ENCODE data around the gene SLC35B1. TPM values are rescaled to one million over a fixed set of nuclear protein-coding genes. Genes with fewer than 3 reads are reported as not detected.

The SLC35B1 gene
- polyA plus RNA-seq, 4 donors = 79.3 to 86.4 (median 83.1) TPM

- no peak for DNase-seq (ENCODE audit: low read depth in 4 of 4, low spot score in 3 of 4)
Measured at GRCh38 chr17:49700960-49701359, 6.8 kb downstream of the SLC35B1 start.

GRCh38 chr17:49699966-49700575 lies 7.7 kb downstream of the SLC35B1 start:
- no peak for DNase-seq (ENCODE audit: low read depth in 4 of 4, low spot score in 3 of 4)

- no peak for DNase-seq (ENCODE audit: low read depth in 4 of 4, low spot score in 3 of 4)
Measured at GRCh38 chr17:49698005-49698404, 9.8 kb downstream of the SLC35B1 start.

GRCh38 chr17:49696233-49696761 lies 11.5 kb downstream of the SLC35B1 start:
- DNase-seq (ENCODE audit: low read depth in 4 of 4, low spot score in 3 of 4) = no peak

GRCh38 chr17:49695698-49696232 lies 12.0 kb downstream of the SLC35B1 start:
- DNase-seq (ENCODE audit: low read depth in 4 of 4, low spot score in 3 of 4) = no peak

GRCh38 chr17:49694847-49695697 lies 12.7 kb downstream of the SLC35B1 start:
- DNase-seq (ENCODE audit: low read depth in 4 of 4, low spot score in 3 of 4) = no peak

- DNase-seq (ENCODE audit: low read depth in 4 of 4, low spot score in 3 of 4) = no peak
Measured at GRCh38 chr17:49692751-49693150, 15.0 kb downstream of the SLC35B1 start.

- no peak for DNase-seq (ENCODE audit: low read depth in 4 of 4, low spot score in 3 of 4)
Measured at GRCh38 chr17:49691677-49692191, 16.0 kb downstream of the SLC35B1 start.

- no peak for DNase-seq (ENCODE audit: low read depth in 4 of 4, low spot score in 3 of 4)
Measured at GRCh38 chr17:49691086-49691676, 16.6 kb downstream of the SLC35B1 start.

GRCh38 chr17:49690256-49690655 lies 17.5 kb downstream of the SLC35B1 start:
- DNase-seq (ENCODE audit: low read depth in 4 of 4, low spot score in 3 of 4) = no peak

GRCh38 chr17:49688848-49689247 lies 18.9 kb downstream of the SLC35B1 start:
- no peak for DNase-seq (ENCODE audit: low read depth in 4 of 4, low spot score in 3 of 4)

GRCh38 chr17:49687878-49688491 lies 19.8 kb downstream of the SLC35B1 start:
- DNase-seq (ENCODE audit: low read depth in 4 of 4, low spot score in 3 of 4) = no peak

- DNase-seq (ENCODE audit: low read depth in 4 of 4, low spot score in 3 of 4) = no peak
Measured at GRCh38 chr17:49681106-49681979, 26.4 kb downstream of the SLC35B1 start.

GRCh38 chr17:49680314-49680713 lies 27.4 kb downstream of the SLC35B1 start:
- no peak for DNase-seq (ENCODE audit: low read depth in 4 of 4, low spot score in 3 of 4)

- DNase-seq (ENCODE audit: low read depth in 4 of 4, low spot score in 3 of 4) = peak; percentile 96 to 99 (median 99)
Measured at GRCh38 chr17:49677933-49678847, 29.6 kb downstream of the SLC35B1 start, which contains the start of gene SPOP. Gene SPOP, minus strand, starts transcription at chr17:49678097. Its CDS starts 55,287 bp downstream, at chr17:49622810.

- peak; percentile 92 to 97 (median 92) for DNase-seq (ENCODE audit: low read depth in 4 of 4, low spot score in 3 of 4)
Measured at GRCh38 chr17:49677134-49677932, 30.4 kb downstream of the SLC35B1 start.

GRCh38 chr17:49676276-49676868 lies 31.4 kb downstream of the SLC35B1 start:
- no peak for DNase-seq (ENCODE audit: low read depth in 4 of 4, low spot score in 3 of 4)
